Prostate gland (tissue), 2 donors: ENCODE measurements around the gene IFITM10.

Experiments used
- POLR2AphosphoS5 ChIP-seq: sonication (generic); formaldehyde crosslinking; IDR thresholded peaks from one replicate; pipeline ENCODE4 v1.6.1; 2017; ENCODE audit warnings: antibody characterized with exemption
- TF ChIP-seq, protein P1 (sequence below), 4 experiments: fragments of 200-600 bp in 2 of 4; fragments of 450-650 bp in 2 of 4; sonication (generic) in 2 of 4; IDR thresholded peaks; 1 replicate in 3 of 4; 2 replicates in 1 of 4; pipeline ENCODE4 v1.5.1; 2016 to 2019; ENCODE audit warnings: antibody characterized with exemption in 4 of 4, mild to moderate bottlenecking in 2 of 4, moderate library complexity in 2 of 4

DNA sequence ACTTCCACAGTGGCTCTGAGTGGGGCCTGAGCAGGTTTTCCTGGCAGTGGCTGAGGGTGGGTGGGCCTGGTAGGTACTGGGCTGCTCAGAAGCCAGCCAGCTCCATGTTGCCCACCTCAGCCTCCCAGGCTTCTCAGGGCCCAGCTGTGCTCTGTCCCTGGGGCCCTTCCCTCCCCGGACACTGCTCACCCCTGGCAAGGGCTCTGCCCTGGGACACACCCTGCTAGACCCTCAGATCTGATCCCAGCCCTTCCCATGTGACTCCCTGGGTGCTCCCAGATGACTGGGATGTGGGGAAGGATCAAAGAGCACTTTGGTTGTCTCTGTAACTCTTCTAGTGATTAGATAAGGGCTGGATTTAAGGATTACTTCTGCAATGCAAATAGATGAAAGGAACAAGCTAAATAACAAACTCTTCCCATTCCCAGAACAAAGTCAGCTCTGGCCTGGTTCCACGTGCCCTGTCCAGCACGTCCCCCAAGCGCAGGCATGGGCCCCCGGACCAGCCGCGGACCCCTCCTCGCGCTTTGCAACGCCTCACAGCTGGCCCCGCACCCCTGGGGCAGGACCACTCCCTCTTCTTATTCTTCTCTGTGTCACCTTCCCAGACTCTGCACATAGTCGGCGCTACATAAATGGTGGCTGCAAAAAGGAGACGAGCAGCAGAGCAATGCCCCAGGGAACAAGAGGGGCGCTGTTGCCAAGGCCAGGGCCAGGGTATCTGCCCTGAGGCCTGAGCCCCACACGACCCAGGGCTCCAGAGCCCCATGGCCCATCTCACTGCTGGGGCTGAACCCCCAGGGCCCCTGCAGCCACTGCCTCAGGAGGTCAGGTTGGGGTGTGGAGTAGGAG lies 59.1 kb downstream of the IFITM10 start:
- TF ChIP-seq POLR2AphosphoS5: no peak
- TF ChIP-seq, protein P1, sequence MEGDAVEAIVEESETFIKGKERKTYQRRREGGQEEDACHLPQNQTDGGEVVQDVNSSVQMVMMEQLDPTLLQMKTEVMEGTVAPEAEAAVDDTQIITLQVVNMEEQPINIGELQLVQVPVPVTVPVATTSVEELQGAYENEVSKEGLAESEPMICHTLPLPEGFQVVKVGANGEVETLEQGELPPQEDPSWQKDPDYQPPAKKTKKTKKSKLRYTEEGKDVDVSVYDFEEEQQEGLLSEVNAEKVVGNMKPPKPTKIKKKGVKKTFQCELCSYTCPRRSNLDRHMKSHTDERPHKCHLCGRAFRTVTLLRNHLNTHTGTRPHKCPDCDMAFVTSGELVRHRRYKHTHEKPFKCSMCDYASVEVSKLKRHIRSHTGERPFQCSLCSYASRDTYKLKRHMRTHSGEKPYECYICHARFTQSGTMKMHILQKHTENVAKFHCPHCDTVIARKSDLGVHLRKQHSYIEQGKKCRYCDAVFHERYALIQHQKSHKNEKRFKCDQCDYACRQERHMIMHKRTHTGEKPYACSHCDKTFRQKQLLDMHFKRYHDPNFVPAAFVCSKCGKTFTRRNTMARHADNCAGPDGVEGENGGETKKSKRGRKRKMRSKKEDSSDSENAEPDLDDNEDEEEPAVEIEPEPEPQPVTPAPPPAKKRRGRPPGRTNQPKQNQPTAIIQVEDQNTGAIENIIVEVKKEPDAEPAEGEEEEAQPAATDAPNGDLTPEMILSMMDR (IDR thresholded peaks at IDR 0.05): no peak
